ENCODE results near the gene GRB7. TPM values are rescaled to one million over a fixed set of nuclear protein-coding genes. Genes with fewer than 3 reads are reported as not detected.

GRB7 gene
- polyA plus RNA-seq, 1 donor (not counting 4 experiments of a cell fraction or from before 2014, with no cell fraction given), result 4.2 TPM

DNA sequence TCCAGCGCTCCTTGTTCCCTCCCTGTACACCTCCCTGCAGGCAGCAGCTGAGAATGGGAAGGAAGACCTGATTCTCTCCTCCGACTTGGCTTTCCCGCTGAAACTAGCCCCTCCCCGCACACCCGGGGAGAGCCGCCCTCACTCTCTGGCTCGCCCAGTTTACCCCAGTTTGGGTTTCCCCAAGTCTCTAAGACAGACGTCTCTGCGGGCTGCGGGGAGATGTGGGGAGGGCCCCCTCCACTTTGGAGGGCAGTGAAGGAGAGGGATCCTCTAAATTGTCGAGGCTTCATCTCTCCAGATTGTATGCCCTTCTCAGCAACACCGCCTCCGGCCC lies 797 bp downstream of the GRB7 start:
- Histone ChIP-seq H4K20me1 (ENCODE audit: control insufficient read depth, extremely low read depth, insufficient read depth, low read length) (no peaks in the 10 kb centered on the region), H3K4me3 (ENCODE audit: control insufficient read depth in 2 of 3, extremely low read depth in 1 of 3, insufficient read depth in 2 of 3, low read depth in 1 of 3, low read length in 3 of 3) (peak overlapping the region; percentile 73 to 89 (median 84)), H3K27ac (ENCODE audit: control insufficient read depth, insufficient read depth, low read length) (peak overlapping the region; percentile 96), H3K9me1 (ENCODE audit: control insufficient read depth, extremely low read depth, insufficient read depth, low read length) (no peaks in the 10 kb centered on the region), H3K27me3 (ENCODE audit: control insufficient read depth, extremely low read depth, insufficient read depth, low read length) (no peaks in the 10 kb centered on the region), H2AFZ (ENCODE audit: control insufficient read depth, low read length) (peak overlapping the region; percentile 42), H3K36me3 (ENCODE audit: control insufficient read depth in 2 of 2, extremely low read depth in 1 of 2, insufficient read depth in 2 of 2, low read length in 2 of 2) (peaks cover 8% of the 10 kb centered on the region in 2 experiments), H3K9me3 (ENCODE audit: control insufficient read depth, low read depth, low read length) (no peaks in the 10 kb centered on the region), H3K4me1 (ENCODE audit: control insufficient read depth, extremely low read depth, insufficient read depth, low read length) (peaks cover 28% of the 10 kb centered on the region), H3K4me2 (ENCODE audit: control insufficient read depth, extremely low read depth, insufficient read depth, low read depth, low read length) (peak overlapping the region; percentile 93), H3K79me2 (ENCODE audit: control insufficient read depth, insufficient read depth, low read length) (no peaks in the 10 kb centered on the region), H3K9ac (ENCODE audit: control insufficient read depth, extremely low read depth, insufficient read depth, low read length) (peak overlapping the region; percentile 99)
- FAIRE-seq (peak; percentile 29), DNase-seq (ENCODE audit: low read depth, low spot score) (no peak)
- dilution Hi-C loops (cut with MboI; ENCODE audit: extremely low pct_ligation_motif_present, low sequenced_read_pairs), result no loop called here
- TF ChIP-seq EZH2 (IDR thresholded peaks at IDR 0.05; ENCODE audit: low read length), result no peak
- TF ChIP-seq, protein P1, sequence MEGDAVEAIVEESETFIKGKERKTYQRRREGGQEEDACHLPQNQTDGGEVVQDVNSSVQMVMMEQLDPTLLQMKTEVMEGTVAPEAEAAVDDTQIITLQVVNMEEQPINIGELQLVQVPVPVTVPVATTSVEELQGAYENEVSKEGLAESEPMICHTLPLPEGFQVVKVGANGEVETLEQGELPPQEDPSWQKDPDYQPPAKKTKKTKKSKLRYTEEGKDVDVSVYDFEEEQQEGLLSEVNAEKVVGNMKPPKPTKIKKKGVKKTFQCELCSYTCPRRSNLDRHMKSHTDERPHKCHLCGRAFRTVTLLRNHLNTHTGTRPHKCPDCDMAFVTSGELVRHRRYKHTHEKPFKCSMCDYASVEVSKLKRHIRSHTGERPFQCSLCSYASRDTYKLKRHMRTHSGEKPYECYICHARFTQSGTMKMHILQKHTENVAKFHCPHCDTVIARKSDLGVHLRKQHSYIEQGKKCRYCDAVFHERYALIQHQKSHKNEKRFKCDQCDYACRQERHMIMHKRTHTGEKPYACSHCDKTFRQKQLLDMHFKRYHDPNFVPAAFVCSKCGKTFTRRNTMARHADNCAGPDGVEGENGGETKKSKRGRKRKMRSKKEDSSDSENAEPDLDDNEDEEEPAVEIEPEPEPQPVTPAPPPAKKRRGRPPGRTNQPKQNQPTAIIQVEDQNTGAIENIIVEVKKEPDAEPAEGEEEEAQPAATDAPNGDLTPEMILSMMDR (optimal IDR thresholded peaks at IDR 0.05 in 1 of 3, IDR thresholded peaks at IDR 0.05 in 1 of 3, conservative IDR thresholded peaks at IDR 0.05 in 1 of 3; ENCODE audit: extremely low read depth in 1 of 3, insufficient read depth in 2 of 3, low read length in 3 of 3), result no peak

DNA sequence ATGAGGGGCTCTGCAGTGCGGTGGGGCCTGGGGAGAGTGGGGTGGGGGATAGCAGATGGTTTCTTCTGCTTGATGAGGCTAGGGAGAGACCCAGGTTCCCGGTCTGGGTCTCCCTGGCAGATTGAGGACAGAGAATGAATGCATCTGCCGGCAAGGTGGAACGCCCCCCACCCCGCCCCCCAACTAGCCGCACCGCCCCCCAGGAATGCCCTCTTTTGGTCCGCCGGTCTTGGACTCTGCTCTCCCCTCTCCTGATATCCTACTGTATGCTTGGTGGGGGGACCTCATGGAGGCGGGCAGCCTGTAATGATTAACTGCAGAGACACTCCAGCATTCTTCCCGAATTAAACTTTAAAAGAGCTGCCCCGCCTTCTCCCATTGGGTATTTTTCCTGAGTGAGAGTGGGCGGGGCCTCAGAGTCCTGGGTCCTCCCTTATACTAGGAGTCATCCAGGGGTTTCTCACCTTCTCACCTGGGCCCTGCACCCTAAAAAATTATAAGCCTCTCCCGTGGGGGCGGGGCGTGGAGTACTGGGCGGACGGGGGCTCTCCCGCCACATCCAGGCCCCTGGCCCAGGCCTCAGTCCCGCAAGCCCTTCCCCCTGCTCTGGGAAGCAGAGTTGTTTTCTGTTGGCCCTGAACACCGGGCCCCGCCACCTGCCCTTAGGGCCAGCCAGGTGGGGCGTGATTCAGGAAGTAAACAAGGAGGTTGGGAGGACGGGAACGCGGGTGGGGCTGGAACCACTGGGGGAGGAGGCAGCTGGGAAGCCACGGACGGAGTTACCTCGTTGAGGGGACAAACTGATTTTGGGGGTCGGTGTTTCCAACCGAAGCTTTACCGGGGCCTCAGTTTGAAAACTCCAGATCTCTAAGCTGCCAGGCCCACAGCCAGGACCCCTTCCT lies 1.5 kb downstream of the GRB7 start:
- H3K36me3 ChIP-seq (ENCODE audit: control insufficient read depth in 2 of 2, extremely low read depth in 1 of 2, insufficient read depth in 2 of 2, low read length in 2 of 2), result peaks cover 11 to 15% of the 10 kb centered on the region in 2 experiments
- dilution Hi-C loops (cut with MboI; ENCODE audit: extremely low pct_ligation_motif_present, low sequenced_read_pairs), result no loop called here
- no peaks in the 10 kb centered on the region for H3K9me3 ChIP-seq (ENCODE audit: control insufficient read depth, low read depth, low read length)
- peak overlapping the region; percentile 73 to 89 (median 84) for H3K4me3 ChIP-seq (ENCODE audit: control insufficient read depth in 2 of 3, extremely low read depth in 1 of 3, insufficient read depth in 2 of 3, low read depth in 1 of 3, low read length in 3 of 3)
- TF ChIP-seq, protein P1 (optimal IDR thresholded peaks at IDR 0.05 in 1 of 3, IDR thresholded peaks at IDR 0.05 in 1 of 3, conservative IDR thresholded peaks at IDR 0.05 in 1 of 3; ENCODE audit: extremely low read depth in 1 of 3, insufficient read depth in 2 of 3, low read length in 3 of 3), result no peak
- no peak for TF ChIP-seq EZH2 (IDR thresholded peaks at IDR 0.05; ENCODE audit: low read length)
- peak overlapping the region; percentile 99 for H3K9ac ChIP-seq (ENCODE audit: control insufficient read depth, extremely low read depth, insufficient read depth, low read length)
- H3K4me1 ChIP-seq (ENCODE audit: control insufficient read depth, extremely low read depth, insufficient read depth, low read length), result peaks cover 28% of the 10 kb centered on the region
- H3K79me2 ChIP-seq (ENCODE audit: control insufficient read depth, insufficient read depth, low read length), result no peaks in the 10 kb centered on the region
- H2AFZ ChIP-seq (ENCODE audit: control insufficient read depth, low read length), result peak overlapping the region; percentile 38
- DNase-seq (ENCODE audit: low read depth, low spot score) (peak; percentile 57), FAIRE-seq (peak; percentile 74)
- peak overlapping the region; percentile 93 for H3K4me2 ChIP-seq (ENCODE audit: control insufficient read depth, extremely low read depth, insufficient read depth, low read depth, low read length)
- no peaks in the 10 kb centered on the region for H4K20me1 ChIP-seq (ENCODE audit: control insufficient read depth, extremely low read depth, insufficient read depth, low read length)
- H3K9me1 ChIP-seq (ENCODE audit: control insufficient read depth, extremely low read depth, insufficient read depth, low read length), result no peaks in the 10 kb centered on the region
- H3K27ac ChIP-seq (ENCODE audit: control insufficient read depth, insufficient read depth, low read length), result peak overlapping the region; percentile 96
- H3K27me3 ChIP-seq (ENCODE audit: control insufficient read depth, extremely low read depth, insufficient read depth, low read length), result no peaks in the 10 kb centered on the region
